Left lung (tissue), 10 donors: ENCODE measurements around the gene LPAR3. TPM values are rescaled to one million over a fixed set of nuclear protein-coding genes. Genes with fewer than 3 reads are reported as not detected.

Experiments
- ATAC-seq: fragments of 200-7000 bp; cut with Tn5 transposase; one replicate; pipeline ENCODE4 v1.9.1; 2020; ENCODE audit warnings: moderate library complexity
- DNase-seq, 4 donors: peaks; one replicate each; pipeline ENCODE4 v3.0.0-alpha.2; 2013 to 2020
- H3K27ac ChIP-seq, 2 donors: fragments of 200-600 bp; sonication (generic) in 1 of 2; one replicate each; pipeline versions ENCODE4 v1.5.0 to v1.8.0; 2020 to 2021
- H3K27me3 ChIP-seq, 2 donors: fragments of 200-600 bp; sonication (generic) in 1 of 2; one replicate each; pipeline versions ENCODE4 v1.5.0 to v1.8.0; 2020 to 2021
- H3K36me3 ChIP-seq, 2 donors: fragments of 200-600 bp; sonication (generic) in 1 of 2; one replicate each; pipeline versions ENCODE4 v1.5.0 to v1.8.0; 2020 to 2021
- H3K4me1 ChIP-seq, 2 donors: fragments of 200-600 bp; one replicate each; pipeline ENCODE4 v1.8.0; 2021
- H3K4me3 ChIP-seq, 2 donors: fragments of 200-600 bp; sonication (generic) in 1 of 2; one replicate each; pipeline versions ENCODE4 v1.5.0 to v1.8.0; 2020 to 2021; ENCODE audit warnings: mild to moderate bottlenecking in 1 of 2
- H3K9me3 ChIP-seq, 2 donors: fragments of 200-600 bp; sonication (generic) in 1 of 2; one replicate each; pipeline versions ENCODE4 v1.5.0 to v1.8.0; 2020 to 2021
- intact Hi-C, 2 donors: fragments of 100-400 bp; cut with DNase I; formaldehyde crosslinking; loops; one replicate each; pipeline versions ENCODE4 v1.11.2 to v1.14.2; 2022
- polyA plus RNA-seq, 6 donors: library from polyadenylated mRNA; unstranded; fragments of 120-200 nt; gene quantifications; one replicate each; pipeline ENCODE4 v1.2.1, GENCODE V29; 2013; ENCODE audit not compliant: insufficient read length in 6 of 6
- total RNA-seq, 2 donors: library from RNA; stranded (reverse); fragmentation: NEBNext Ultra II Directional; extraction: Animal tissue kit (Norgen Biotek cat#: 25700); gene quantifications; one replicate each; pipeline ENCODE4 v1.2.1, GENCODE V29; 2021
- TF ChIP-seq, protein P1 (sequence below), 2 donors: fragments of 200-600 bp; sonication (generic) in 1 of 2; IDR thresholded peaks; one replicate each; pipeline versions ENCODE4 v1.5.0 to v1.8.0; 2021; ENCODE audit warnings: antibody characterized with exemption in 2 of 2
- donor health status: DM: no; HTN: yes; CAD: no.
- donor health status: DM: no; HTN: no; CAD: no.

LPAR3 gene
- total and polyA plus RNA-seq, 8 donors = 0.32 to 3.7 (median 1.7) TPM

- Histone ChIP-seq H3K9me3 (no peaks in the 10 kb centered on the region), H3K4me1 (peaks cover 0 to 10% of the 10 kb centered on the region in 2 donors), H3K4me3 (no peak overlapping the region), H3K27me3 (no peaks in the 10 kb centered on the region), H3K36me3 (no peaks in the 10 kb centered on the region), H3K27ac (peak overlapping the region in 1 of 2 donors; percentile 68)
- intact Hi-C loops = no loop called here
- TF ChIP-seq, protein P1, sequence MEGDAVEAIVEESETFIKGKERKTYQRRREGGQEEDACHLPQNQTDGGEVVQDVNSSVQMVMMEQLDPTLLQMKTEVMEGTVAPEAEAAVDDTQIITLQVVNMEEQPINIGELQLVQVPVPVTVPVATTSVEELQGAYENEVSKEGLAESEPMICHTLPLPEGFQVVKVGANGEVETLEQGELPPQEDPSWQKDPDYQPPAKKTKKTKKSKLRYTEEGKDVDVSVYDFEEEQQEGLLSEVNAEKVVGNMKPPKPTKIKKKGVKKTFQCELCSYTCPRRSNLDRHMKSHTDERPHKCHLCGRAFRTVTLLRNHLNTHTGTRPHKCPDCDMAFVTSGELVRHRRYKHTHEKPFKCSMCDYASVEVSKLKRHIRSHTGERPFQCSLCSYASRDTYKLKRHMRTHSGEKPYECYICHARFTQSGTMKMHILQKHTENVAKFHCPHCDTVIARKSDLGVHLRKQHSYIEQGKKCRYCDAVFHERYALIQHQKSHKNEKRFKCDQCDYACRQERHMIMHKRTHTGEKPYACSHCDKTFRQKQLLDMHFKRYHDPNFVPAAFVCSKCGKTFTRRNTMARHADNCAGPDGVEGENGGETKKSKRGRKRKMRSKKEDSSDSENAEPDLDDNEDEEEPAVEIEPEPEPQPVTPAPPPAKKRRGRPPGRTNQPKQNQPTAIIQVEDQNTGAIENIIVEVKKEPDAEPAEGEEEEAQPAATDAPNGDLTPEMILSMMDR (IDR thresholded peaks at IDR 0.05) = no peak
- ATAC-seq = peak; percentile 73
- no peak for DNase-seq
Measured at GRCh38 chr1:84853741-84854721, 39.0 kb downstream of the LPAR3 start.

- DNase-seq = no peak
- Histone ChIP-seq H3K27me3 (no peaks in the 10 kb centered on the region), H3K36me3 (no peaks in the 10 kb centered on the region), H3K9me3 (no peaks in the 10 kb centered on the region), H3K4me3 (no peak overlapping the region), H3K4me1 (peaks cover 11 to 15% of the 10 kb centered on the region in 2 donors), H3K27ac (no peak overlapping the region)
- peak; percentile 41 for ATAC-seq
- intact Hi-C loops = no loop called here
- TF ChIP-seq, protein P1 (IDR thresholded peaks at IDR 0.05) = no peak
Measured at GRCh38 chr1:84851839-84852238, 41.2 kb downstream of the LPAR3 start.

DNA sequence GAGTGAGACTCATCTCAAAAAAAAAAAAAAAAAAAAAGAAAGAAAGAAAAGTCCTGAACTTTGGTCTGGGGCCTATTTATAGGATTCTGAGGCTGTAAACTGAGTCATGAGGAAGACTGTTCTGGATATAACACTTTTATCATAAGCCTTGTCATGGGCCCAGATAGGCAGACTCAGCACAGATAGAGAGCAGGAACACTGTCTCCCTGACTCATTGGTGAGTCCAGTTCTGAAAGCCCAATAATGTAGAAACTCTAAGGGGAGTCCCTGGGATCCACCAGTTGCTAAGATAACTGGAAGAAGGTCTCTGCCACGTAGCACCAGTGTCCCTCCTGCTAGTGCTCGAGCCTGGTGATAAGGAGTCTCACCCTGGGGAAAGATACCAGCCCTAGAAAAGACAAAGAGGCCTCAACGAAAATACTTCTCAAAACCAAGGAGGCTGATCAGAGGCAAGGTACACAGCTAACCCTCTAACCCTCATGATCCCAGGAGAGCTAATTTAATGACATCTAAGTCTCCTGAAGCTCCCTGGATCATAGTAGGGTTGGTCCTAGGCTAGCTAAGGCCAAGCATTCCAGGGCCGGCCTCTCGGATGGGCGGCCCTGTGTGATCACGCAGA, 43.5 kb downstream of the LPAR3 start:
- intact Hi-C loops = no loop called here
- ATAC-seq = no peak
- Histone ChIP-seq H3K27ac (no peak overlapping the region), H3K4me1 (peaks cover 8 to 11% of the 10 kb centered on the region in 2 donors), H3K27me3 (no peaks in the 10 kb centered on the region), H3K36me3 (no peaks in the 10 kb centered on the region), H3K4me3 (no peak overlapping the region), H3K9me3 (no peaks in the 10 kb centered on the region)
- TF ChIP-seq, protein P1 (IDR thresholded peaks at IDR 0.05) = no peak
- no peak for DNase-seq

- Histone ChIP-seq H3K27me3 (no peaks in the 10 kb centered on the region), H3K9me3 (no peaks in the 10 kb centered on the region), H3K36me3 (no peaks in the 10 kb centered on the region), H3K27ac (no peak overlapping the region), H3K4me3 (no peak overlapping the region), H3K4me1 (peaks cover 6 to 11% of the 10 kb centered on the region in 2 donors)
- ATAC-seq = peak; percentile 84
- TF ChIP-seq, protein P1 (IDR thresholded peaks at IDR 0.05) = no peak
- peak; percentile 62 to 90 (median 84) for DNase-seq
- intact Hi-C loops = no loop called here
Measured at GRCh38 chr1:84847253-84848250, 45.5 kb downstream of the LPAR3 start.
